ENCODE measurements around the gene NEAT1.

DNA sequence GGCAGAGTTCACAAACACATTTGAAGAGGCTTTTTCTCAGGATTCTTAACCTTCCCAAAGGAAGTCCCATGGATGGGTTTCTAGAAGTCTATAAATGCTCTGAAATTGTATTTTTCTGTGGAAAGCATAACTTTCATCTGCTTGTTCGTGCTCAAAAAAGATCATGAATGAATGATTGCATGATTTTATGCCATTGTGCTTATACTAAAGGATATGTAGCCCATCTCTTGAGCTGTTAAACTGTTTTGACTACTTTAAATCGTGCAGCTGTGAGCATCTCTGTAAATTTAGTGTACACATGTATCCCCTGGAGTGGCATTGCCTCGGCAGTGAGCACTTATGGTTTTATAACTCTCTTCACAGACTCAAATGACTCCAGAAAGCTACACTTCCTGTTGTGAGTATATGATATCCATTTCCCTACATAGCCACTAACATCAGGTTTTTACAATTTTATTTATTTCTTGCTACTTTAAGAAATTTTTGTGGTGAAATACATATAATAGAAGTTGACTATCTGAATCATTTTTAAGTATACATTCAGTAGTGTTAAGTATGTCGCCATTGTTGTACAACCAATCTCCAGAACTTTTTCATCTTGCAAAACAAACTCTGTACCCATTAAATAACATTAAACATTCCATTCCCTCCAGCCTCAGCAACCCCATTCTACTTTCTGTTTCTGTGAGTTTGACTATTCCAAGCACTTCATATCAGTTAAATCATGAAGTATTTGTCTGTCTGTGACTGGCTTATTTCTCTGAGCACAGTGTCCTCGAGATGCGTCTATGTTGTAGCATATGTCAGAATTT lies 8.0 kb downstream of the NEAT1 start:
- TF ChIP-seq TAF1 (IDR thresholded peaks at IDR 0.05; ENCODE audit: low read depth, low read length) (no peak), KDM5A (IDR thresholded peaks at IDR 0.05; ENCODE audit: low read length) (no peak), TAF7 (optimal IDR thresholded peaks at IDR 0.05; ENCODE audit: borderline replicate concordance, low read depth, low read length) (no peak), EP300 (IDR thresholded peaks at IDR 0.05; ENCODE audit: borderline replicate concordance in 1 of 2, low read depth in 2 of 2, low read length in 2 of 2) (no peak), YY1 (IDR thresholded peaks at IDR 0.05; ENCODE audit: low read depth, low read length) (no peak), EZH2 (IDR thresholded peaks at IDR 0.05; ENCODE audit: low read depth, low read length, severe bottlenecking) (no peak)
- TF ChIP-seq, protein P1, sequence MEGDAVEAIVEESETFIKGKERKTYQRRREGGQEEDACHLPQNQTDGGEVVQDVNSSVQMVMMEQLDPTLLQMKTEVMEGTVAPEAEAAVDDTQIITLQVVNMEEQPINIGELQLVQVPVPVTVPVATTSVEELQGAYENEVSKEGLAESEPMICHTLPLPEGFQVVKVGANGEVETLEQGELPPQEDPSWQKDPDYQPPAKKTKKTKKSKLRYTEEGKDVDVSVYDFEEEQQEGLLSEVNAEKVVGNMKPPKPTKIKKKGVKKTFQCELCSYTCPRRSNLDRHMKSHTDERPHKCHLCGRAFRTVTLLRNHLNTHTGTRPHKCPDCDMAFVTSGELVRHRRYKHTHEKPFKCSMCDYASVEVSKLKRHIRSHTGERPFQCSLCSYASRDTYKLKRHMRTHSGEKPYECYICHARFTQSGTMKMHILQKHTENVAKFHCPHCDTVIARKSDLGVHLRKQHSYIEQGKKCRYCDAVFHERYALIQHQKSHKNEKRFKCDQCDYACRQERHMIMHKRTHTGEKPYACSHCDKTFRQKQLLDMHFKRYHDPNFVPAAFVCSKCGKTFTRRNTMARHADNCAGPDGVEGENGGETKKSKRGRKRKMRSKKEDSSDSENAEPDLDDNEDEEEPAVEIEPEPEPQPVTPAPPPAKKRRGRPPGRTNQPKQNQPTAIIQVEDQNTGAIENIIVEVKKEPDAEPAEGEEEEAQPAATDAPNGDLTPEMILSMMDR (IDR thresholded peaks at IDR 0.05; ENCODE audit: control extremely low read depth in 1 of 3, insufficient read depth in 1 of 3, low read depth in 1 of 3, low read length in 3 of 3), result no peak

All from H1 (cell line).